Mesenchymal stem cell (in vitro differentiated cells and primary cell): Measurements from ENCODE around the gene ZFAND2B.
A peak's percentile ranks its signal among the peaks of the same experiment; 100 is the strongest.

ENCODE experiments used
- DNase-seq: peaks from one replicate; pipeline ENCODE4 v3.0.0-alpha.2; 2013
- H2AFZ ChIP-seq: one replicate; pipeline ENCODE4 v1.6.1; 2013; ENCODE audit warnings: low read depth, mild to moderate bottlenecking, control low read depth, inconsistent platforms, low read length, moderate library complexity
- H2AK5ac ChIP-seq: 2 replicates; pipeline ENCODE4 v1.6.1; 2013; ENCODE audit warnings: low read length, moderate library complexity, mild to moderate bottlenecking, inconsistent platforms; ENCODE audit not compliant: severe bottlenecking
- H2BK120ac ChIP-seq: one replicate; pipeline ENCODE4 v1.6.1; 2013; ENCODE audit warnings: low read depth, mild to moderate bottlenecking, inconsistent platforms, low read length, moderate library complexity
- H2BK12ac ChIP-seq, 2 experiments: one replicate each; pipeline ENCODE4 v1.6.1; 2013; ENCODE audit warnings: inconsistent platforms in 2 of 2, low read length in 2 of 2, mild to moderate bottlenecking in 2 of 2, moderate library complexity in 2 of 2, control low read depth in 1 of 2
- H2BK15ac ChIP-seq: one replicate; pipeline ENCODE4 v1.6.1; 2013; ENCODE audit warnings: mild to moderate bottlenecking, low read depth, inconsistent platforms; ENCODE audit not compliant: poor library complexity, severe bottlenecking
- H2BK5ac ChIP-seq: 2 replicates; pipeline ENCODE4 v1.6.1; 2013; ENCODE audit warnings: low read depth, mild to moderate bottlenecking, low read length, control low read depth, inconsistent platforms; ENCODE audit not compliant: poor library complexity, severe bottlenecking
- H3K14ac ChIP-seq, 2 experiments: one replicate each; pipeline ENCODE4 v1.6.1; 2013; ENCODE audit warnings: inconsistent platforms in 2 of 2, low read length in 2 of 2, control low read depth in 1 of 2, mild to moderate bottlenecking in 1 of 2, moderate library complexity in 1 of 2
- H3K18ac ChIP-seq, 2 experiments: one replicate each; pipeline ENCODE4 v1.6.1; 2013; ENCODE audit warnings: inconsistent platforms in 2 of 2, low read length in 2 of 2, control low read depth in 1 of 2, low read depth in 1 of 2, mild to moderate bottlenecking in 1 of 2
- H3K23ac ChIP-seq, 2 experiments: one replicate each; pipeline ENCODE4 v1.6.1; 2013; ENCODE audit warnings: inconsistent platforms in 2 of 2, low read length in 2 of 2, mild to moderate bottlenecking in 2 of 2, moderate library complexity in 2 of 2, control low read depth in 1 of 2
- H3K27ac ChIP-seq: 2 replicates; pipeline ENCODE4 v1.5.1; 2013; ENCODE audit warnings: mild to moderate bottlenecking, moderate library complexity, low read length, control low read depth, inconsistent platforms; ENCODE audit not compliant: poor library complexity, severe bottlenecking
- H3K27me3 ChIP-seq, 2 experiments: 2 replicates each; pipeline versions ENCODE4 v1.6.1 to v1.7.0; 2013; ENCODE audit warnings: low read length in 2 of 2, mild to moderate bottlenecking in 2 of 2, moderate library complexity in 2 of 2, control low read depth in 1 of 2, inconsistent platforms in 1 of 2; ENCODE audit not compliant: control insufficient read depth in 1 of 2, insufficient read depth in 1 of 2
- H3K36me3 ChIP-seq, 2 experiments: 2 replicates each; pipeline versions ENCODE4 v1.6.1 to v1.7.0; 2013; ENCODE audit warnings: low read length in 2 of 2, control low read depth in 1 of 2, inconsistent platforms in 1 of 2, low read depth in 1 of 2, mild to moderate bottlenecking in 1 of 2; ENCODE audit not compliant: insufficient read depth in 2 of 2, control insufficient read depth in 1 of 2
- H3K4ac ChIP-seq, 2 experiments: one replicate each; pipeline ENCODE4 v1.6.1; 2013; ENCODE audit warnings: inconsistent platforms in 2 of 2, low read length in 2 of 2, mild to moderate bottlenecking in 2 of 2, moderate library complexity in 2 of 2, control low read depth in 1 of 2, low read depth in 1 of 2
- H3K4me1 ChIP-seq: 2 replicates; pipeline ENCODE4 v1.6.1; 2013; ENCODE audit warnings: low read depth, low read length, control low read depth; ENCODE audit not compliant: control insufficient read depth, insufficient read depth
- H3K4me2 ChIP-seq: 2 replicates; pipeline ENCODE4 v1.6.1; 2013; ENCODE audit warnings: low read length, mild to moderate bottlenecking, inconsistent platforms; ENCODE audit not compliant: poor library complexity, severe bottlenecking
- H3K4me3 ChIP-seq, 2 experiments: 2 replicates each; pipeline versions ENCODE4 v1.5.1 to v1.7.0; 2013; ENCODE audit warnings: low read length in 2 of 2, mild to moderate bottlenecking in 2 of 2, control low read depth in 1 of 2, low read depth in 1 of 2; ENCODE audit not compliant: insufficient read depth in 1 of 2
- H3K79me1 ChIP-seq: replicated peaks from 2 replicates; pipeline ENCODE4 v1.6.1; 2013; ENCODE audit warnings: mild to moderate bottlenecking, control low read depth, low read length, inconsistent platforms; ENCODE audit not compliant: poor library complexity, severe bottlenecking
- H3K9ac ChIP-seq: 2 replicates; pipeline ENCODE4 v1.7.0; 2013; ENCODE audit warnings: mild to moderate bottlenecking, low read length, moderate library complexity
- H3K9me3 ChIP-seq: 2 replicates; pipeline ENCODE4 v1.7.0; 2013; ENCODE audit warnings: mild to moderate bottlenecking, low read length; ENCODE audit not compliant: control insufficient read depth
- H4K8ac ChIP-seq: one replicate; pipeline ENCODE4 v1.6.1; 2013; ENCODE audit warnings: inconsistent platforms, mild to moderate bottlenecking, low read length, moderate library complexity
- H4K91ac ChIP-seq: one replicate; pipeline ENCODE4 v1.6.1; 2013; ENCODE audit warnings: mild to moderate bottlenecking, low read length, inconsistent platforms
- WGBS: methylation state at CpG from one replicate; pipeline ENCODE4 v1.1.7; 2013; ENCODE audit warnings: mixed read lengths; 5-methylcytosine and 5-hydroxymethylcytosine counted together

Gene ZFAND2B

GRCh38 chr2:219165058-219165911, 41.3 kb upstream of the ZFAND2B start:
- Histone ChIP-seq H3K36me3 (peaks cover 2 to 7% of the 10 kb centered on the region in 2 experiments), H3K4me1 (peaks cover 3% of the 10 kb centered on the region), H3K4ac (peak overlapping the region in 1 of 2 experiments; percentile 31), H3K18ac (no peak overlapping the region), H2AFZ (no peak overlapping the region), H2BK15ac (no peak overlapping the region), H2BK5ac (no peak overlapping the region), H3K4me3 (no peak overlapping the region), H3K23ac (no peak overlapping the region), H4K91ac (no peak overlapping the region), H4K8ac (no peak overlapping the region), H3K9me3 (no peaks in the 10 kb centered on the region), H2BK120ac (no peak overlapping the region), H3K79me1 (no peaks in the 10 kb centered on the region), H3K27me3 (no peaks in the 10 kb centered on the region), H2BK12ac (no peak overlapping the region), H3K27ac (no peak overlapping the region), H3K9ac (no peak overlapping the region), H2AK5ac (no peak overlapping the region), H3K14ac (no peak overlapping the region), H3K4me2 (no peak overlapping the region)
- 87% methylated on average over 10 of the region's 10 CpGs for WGBS
- DNase-seq, result no peak

- no peak for DNase-seq
- H2BK15ac ChIP-seq, result no peak overlapping the region
- no peak overlapping the region for H2AK5ac ChIP-seq
- no peak overlapping the region for H3K4me2 ChIP-seq
- no peak overlapping the region for H2BK5ac ChIP-seq
- no peak overlapping the region for H2AFZ ChIP-seq
- no peak overlapping the region for H4K8ac ChIP-seq
- no peak overlapping the region for H3K18ac ChIP-seq
- no peaks in the 10 kb centered on the region for H3K27me3 ChIP-seq
- 70% methylated on average over 4 of the region's 5 CpGs for WGBS
- no peak overlapping the region for H3K4ac ChIP-seq
- H3K4me3 ChIP-seq, result no peak overlapping the region
- H3K36me3 ChIP-seq, result peaks cover 17 to 19% of the 10 kb centered on the region in 2 experiments
- H3K27ac ChIP-seq, result no peak overlapping the region
- H3K14ac ChIP-seq, result no peak overlapping the region
- H2BK12ac ChIP-seq, result no peak overlapping the region
- peak overlapping the region; percentile 5 for H3K9ac ChIP-seq
- H3K23ac ChIP-seq, result no peak overlapping the region
- peaks cover 3% of the 10 kb centered on the region for H3K79me1 ChIP-seq
- H4K91ac ChIP-seq, result no peak overlapping the region
- no peaks in the 10 kb centered on the region for H3K9me3 ChIP-seq
- H3K4me1 ChIP-seq, result peaks cover 3% of the 10 kb centered on the region
- no peak overlapping the region for H2BK120ac ChIP-seq
These were observed 38.6 kb upstream of the ZFAND2B start for GRCh38 chr2:219167997-219168396.

- DNase-seq, result no peak
- Histone ChIP-seq H3K9ac (no peak overlapping the region), H2BK12ac (no peak overlapping the region), H3K4me3 (no peak overlapping the region), H3K18ac (no peak overlapping the region), H2BK5ac (no peak overlapping the region), H3K4ac (no peak overlapping the region), H3K23ac (no peak overlapping the region), H4K8ac (no peak overlapping the region), H3K9me3 (no peaks in the 10 kb centered on the region), H3K36me3 (peaks cover 21 to 24% of the 10 kb centered on the region in 2 experiments), H3K27me3 (no peaks in the 10 kb centered on the region), H2BK15ac (no peak overlapping the region), H3K79me1 (peaks cover 6% of the 10 kb centered on the region), H3K14ac (no peak overlapping the region), H3K27ac (no peak overlapping the region), H3K4me2 (no peak overlapping the region), H2AFZ (no peak overlapping the region), H4K91ac (no peak overlapping the region), H2AK5ac (no peak overlapping the region), H2BK120ac (no peak overlapping the region), H3K4me1 (peaks cover 5% of the 10 kb centered on the region)
- WGBS, result 87% methylated on average over 3 of the region's 6 CpGs
These were observed 38.1 kb upstream of the ZFAND2B start for GRCh38 chr2:219168526-219168925.

- no peak overlapping the region for H2AFZ ChIP-seq
- H3K18ac ChIP-seq, result no peak overlapping the region
- no peak overlapping the region for H2BK12ac ChIP-seq
- H4K91ac ChIP-seq, result no peak overlapping the region
- no peak overlapping the region for H2BK5ac ChIP-seq
- DNase-seq, result no peak
- no peak overlapping the region for H4K8ac ChIP-seq
- H3K4me3 ChIP-seq, result no peak overlapping the region
- H3K4ac ChIP-seq, result no peak overlapping the region
- peaks cover 9% of the 10 kb centered on the region for H3K79me1 ChIP-seq
- H3K4me1 ChIP-seq, result peaks cover 6% of the 10 kb centered on the region
- H2AK5ac ChIP-seq, result no peak overlapping the region
- H3K9ac ChIP-seq, result no peak overlapping the region
- no peak overlapping the region for H3K27ac ChIP-seq
- H2BK15ac ChIP-seq, result no peak overlapping the region
- no peak overlapping the region for H2BK120ac ChIP-seq
- no peak overlapping the region for H3K14ac ChIP-seq
- H3K36me3 ChIP-seq, result peaks cover 21 to 28% of the 10 kb centered on the region in 2 experiments
- H3K27me3 ChIP-seq, result no peaks in the 10 kb centered on the region
- H3K4me2 ChIP-seq, result no peak overlapping the region
- H3K9me3 ChIP-seq, result no peaks in the 10 kb centered on the region
- no peak overlapping the region for H3K23ac ChIP-seq
These were observed 37.6 kb upstream of the ZFAND2B start for GRCh38 chr2:219168932-219169331.
